Ovary (tissue), 3 donors: ENCODE measurements around the gene DMXL1.

Source experiments
- CTCF ChIP-seq, 3 donors: fragments of 450-650 bp in 2 of 3; fragments of 200-600 bp in 1 of 3; IDR thresholded peaks; one replicate each; pipeline versions ENCODE4 v1.5.1 to v1.8.0; 2016 to 2022; ENCODE audit warnings: antibody characterized with exemption in 3 of 3, mild to moderate bottlenecking in 1 of 3
- POLR2A ChIP-seq: fragments of 450-650 bp; IDR thresholded peaks from one replicate; pipeline ENCODE4 v1.6.1; 2017; ENCODE audit warnings: antibody characterized with exemption, mild to moderate bottlenecking, moderate library complexity
- donor health status: DM: no; HTN: no; CAD: no.

GRCh38 chr5:119276978-119277377 is 206.1 kb downstream of the DMXL1 start:
- TF ChIP-seq CTCF (IDR thresholded peaks at IDR 0.05) (no peak), POLR2A (no peak)
